Neuronal stem cell (in vitro differentiated cells): ENCODE measurements around the gene PEMT.

ENCODE experiments used
- DNase-seq: peaks from one replicate; pipeline ENCODE4 v3.0.0-alpha.2; 2013; ENCODE audit warnings: low spot score
- H2AFZ ChIP-seq: one replicate; pipeline ENCODE4 v1.6.1; 2013; ENCODE audit warnings: mild to moderate bottlenecking, low read length, inconsistent platforms
- H2AK5ac ChIP-seq: 2 replicates; pipeline ENCODE4 v1.6.1; 2013; ENCODE audit warnings: low read depth, mild to moderate bottlenecking, inconsistent platforms, low read length, moderate library complexity, mixed read lengths
- H2BK120ac ChIP-seq: 2 replicates; pipeline ENCODE4 v1.6.1; 2013; ENCODE audit warnings: low read depth, mild to moderate bottlenecking, inconsistent platforms, low read length, moderate library complexity, mixed read lengths
- H2BK12ac ChIP-seq: one replicate; pipeline ENCODE4 v1.6.1; 2013; ENCODE audit warnings: low read length, inconsistent platforms
- H2BK15ac ChIP-seq: 2 replicates; pipeline ENCODE4 v1.6.1; 2013; ENCODE audit warnings: mild to moderate bottlenecking, low read length, inconsistent platforms, mixed read lengths
- H2BK5ac ChIP-seq: one replicate; pipeline ENCODE4 v1.6.1; 2013; ENCODE audit warnings: inconsistent platforms, mild to moderate bottlenecking, low read length, moderate library complexity
- H3K14ac ChIP-seq: one replicate; pipeline ENCODE4 v1.6.1; 2013; ENCODE audit warnings: low read length, inconsistent platforms
- H3K18ac ChIP-seq: 2 replicates; pipeline ENCODE4 v1.6.1; 2013; ENCODE audit warnings: low read length, inconsistent platforms
- H3K23ac ChIP-seq: 2 replicates; pipeline ENCODE4 v1.6.1; 2013; ENCODE audit warnings: low read depth, mild to moderate bottlenecking, mixed read lengths, low read length, inconsistent platforms; ENCODE audit not compliant: poor library complexity
- H3K27ac ChIP-seq: replicated peaks from 3 replicates; pipeline ENCODE4 v1.5.1; 2013; ENCODE audit warnings: low read length, inconsistent platforms
- H3K27me3 ChIP-seq, 3 experiments: 2 replicates each; pipeline ENCODE4 v1.6.1; 2013; ENCODE audit warnings: low read length in 3 of 3, mild to moderate bottlenecking in 2 of 3, inconsistent platforms in 1 of 3, low read depth in 1 of 3, mixed read lengths in 1 of 3, moderate library complexity in 1 of 3; ENCODE audit not compliant: control insufficient read depth in 3 of 3, insufficient read depth in 3 of 3
- H3K36me3 ChIP-seq, 2 donors: replicated peaks in 1 of 2; 2 replicates each; pipeline ENCODE4 v1.6.1; 2013; ENCODE audit warnings: low read length in 2 of 2; ENCODE audit not compliant: control insufficient read depth in 2 of 2, insufficient read depth in 2 of 2
- H3K4ac ChIP-seq: 2 replicates; pipeline ENCODE4 v1.6.1; 2013; ENCODE audit warnings: inconsistent platforms, mild to moderate bottlenecking, low read length, moderate library complexity
- H3K4me1 ChIP-seq, 2 donors: 1 replicate in 1 of 2; 2 replicates in 1 of 2; pipeline ENCODE4 v1.6.1; 2013; ENCODE audit warnings: low read length in 2 of 2, low read depth in 1 of 2; ENCODE audit not compliant: control insufficient read depth in 2 of 2, insufficient read depth in 1 of 2
- H3K4me2 ChIP-seq: one replicate; pipeline ENCODE4 v1.6.1; 2013; ENCODE audit warnings: mild to moderate bottlenecking, low read length, inconsistent platforms; ENCODE audit not compliant: insufficient read depth, poor library complexity, severe bottlenecking
- H3K4me3 ChIP-seq, 2 donors: 2 replicates each; pipeline ENCODE4 v1.5.1; 2013; ENCODE audit warnings: low read length in 2 of 2, mild to moderate bottlenecking in 2 of 2, inconsistent platforms in 1 of 2, moderate library complexity in 1 of 2
- H3K79me1 ChIP-seq: one replicate; pipeline ENCODE4 v1.6.1; 2013; ENCODE audit warnings: low read depth, mild to moderate bottlenecking, inconsistent platforms, low read length, moderate library complexity
- H3K9ac ChIP-seq: one replicate; pipeline ENCODE4 v1.6.1; 2013; ENCODE audit warnings: mild to moderate bottlenecking, low read depth, low read length, inconsistent platforms; ENCODE audit not compliant: poor library complexity
- H3K9me3 ChIP-seq, 2 donors: replicated peaks in 1 of 2; 2 replicates each; pipeline versions ENCODE3 to v1.6.1; 2013; ENCODE audit warnings: low read length in 2 of 2, mild to moderate bottlenecking in 2 of 2, inconsistent platforms in 1 of 2, low read depth in 1 of 2, mixed read lengths in 1 of 2, moderate library complexity in 1 of 2; ENCODE audit not compliant: control insufficient read depth in 2 of 2, insufficient read depth in 1 of 2
- H4K8ac ChIP-seq: one replicate; pipeline ENCODE4 v1.6.1; 2013; ENCODE audit warnings: low read depth, mild to moderate bottlenecking, inconsistent platforms, low read length, moderate library complexity
- H4K91ac ChIP-seq: one replicate; pipeline ENCODE4 v1.6.1; 2013; ENCODE audit warnings: low read length, low read depth, mild to moderate bottlenecking, inconsistent platforms; ENCODE audit not compliant: poor library complexity
- WGBS, 2 donors: extraction: QIAGEN DNeasy Blood & Tissue Kit; methylation state at CpG; one replicate each; pipeline ENCODE4 v1.1.7; 2013; ENCODE audit warnings: missing lambda C conversion rate in 2 of 2, mixed read lengths in 1 of 2; ENCODE audit not compliant: insufficient read length in 2 of 2, insufficient replicate concordance in 1 of 2; ENCODE audit errors: extremely low coverage in 2 of 2; 5-methylcytosine and 5-hydroxymethylcytosine counted together

PEMT gene

DNA sequence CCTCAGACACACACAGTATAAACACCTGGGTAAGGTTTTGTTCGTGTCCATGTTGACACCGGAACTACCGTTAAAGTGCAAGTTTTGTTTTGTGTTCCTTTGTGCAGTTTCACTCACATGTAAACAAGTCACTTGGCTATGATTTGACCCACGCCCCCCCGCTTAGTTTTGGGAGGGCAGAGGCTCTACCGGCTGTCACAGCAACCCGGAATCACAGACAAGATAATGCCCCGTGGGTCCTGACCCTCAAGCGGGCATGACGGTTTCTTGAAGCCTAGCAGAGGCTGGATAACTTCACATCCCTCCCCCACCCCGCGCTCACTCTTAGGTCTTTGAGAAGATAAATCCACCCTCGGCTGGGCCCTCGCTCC is 97.0 kb downstream of the PEMT start:
- no peak overlapping the region for H4K8ac ChIP-seq
- no peak overlapping the region for H2BK120ac ChIP-seq
- H3K4me2 ChIP-seq: peak overlapping the region; percentile 83
- no peak overlapping the region for H2BK12ac ChIP-seq
- H3K18ac ChIP-seq: peak overlapping the region; percentile 46
- H3K4me3 ChIP-seq: peak overlapping the region in 1 of 2 donors; percentile 27
- no peak overlapping the region for H3K27ac ChIP-seq
- H3K36me3 ChIP-seq: peaks cover 15 to 33% of the 10 kb centered on the region in 2 donors
- H3K27me3 ChIP-seq: peaks cover 0 to 18% (median 7%) of the 10 kb centered on the region in 3 experiments
- H3K9me3 ChIP-seq: peaks cover 2 to 7% of the 10 kb centered on the region in 2 donors
- no peak overlapping the region for H3K14ac ChIP-seq
- no peak overlapping the region for H4K91ac ChIP-seq
- H2AK5ac ChIP-seq: no peak overlapping the region
- H2AFZ ChIP-seq: no peak overlapping the region
- H3K79me1 ChIP-seq: no peaks in the 10 kb centered on the region
- H3K4me1 ChIP-seq: peaks cover 2 to 26% of the 10 kb centered on the region in 2 donors
- H3K9ac ChIP-seq: peak overlapping the region; percentile 45
- H2BK15ac ChIP-seq: no peak overlapping the region
- no peak for DNase-seq
- WGBS, 2 donors: no CpG with 5 or more reads among the region's 14 CpGs
- H3K4ac ChIP-seq: no peak overlapping the region
- no peak overlapping the region for H3K23ac ChIP-seq
- H2BK5ac ChIP-seq: no peak overlapping the region

DNA sequence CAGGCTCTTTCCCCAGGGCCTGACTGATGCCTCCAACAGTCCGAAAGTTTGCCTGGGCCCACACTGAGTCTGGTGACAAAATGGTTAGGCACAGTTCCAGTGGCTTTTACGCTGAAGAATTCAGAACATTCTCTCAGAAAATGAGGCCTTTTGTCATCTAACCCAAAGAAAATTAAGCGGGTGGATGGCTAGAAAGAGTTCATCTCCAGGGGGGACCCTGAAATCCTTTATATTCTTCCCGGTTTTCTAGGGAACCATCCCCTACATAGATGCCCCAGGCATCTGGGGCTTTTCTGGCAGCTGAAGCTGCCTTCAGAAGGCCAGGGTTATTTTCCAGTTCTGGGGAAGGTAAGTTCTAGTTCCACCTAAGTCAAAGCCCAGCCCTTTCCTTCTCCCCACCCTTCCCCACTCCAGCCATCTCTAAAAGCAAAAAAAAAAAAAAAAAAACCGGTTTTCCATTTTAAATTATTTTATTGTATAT is 97.5 kb downstream of the PEMT start:
- Histone ChIP-seq H2AK5ac (no peak overlapping the region), H3K4me3 (no peak overlapping the region), H2BK5ac (no peak overlapping the region), H2AFZ (no peak overlapping the region), H3K27ac (no peak overlapping the region), H3K4me2 (no peak overlapping the region), H3K4me1 (peaks cover 2 to 26% of the 10 kb centered on the region in 2 donors), H3K36me3 (peaks cover 15 to 34% of the 10 kb centered on the region in 2 donors), H3K14ac (no peak overlapping the region), H3K23ac (no peak overlapping the region), H2BK12ac (no peak overlapping the region), H3K18ac (peak overlapping the region; percentile 24), H3K4ac (no peak overlapping the region), H3K9me3 (peaks cover 2 to 7% of the 10 kb centered on the region in 2 donors), H2BK15ac (no peak overlapping the region), H4K8ac (no peak overlapping the region), H3K27me3 (peaks cover 0 to 18% (median 7%) of the 10 kb centered on the region in 3 experiments), H3K9ac (peak overlapping the region; percentile 56), H4K91ac (no peak overlapping the region), H3K79me1 (no peaks in the 10 kb centered on the region), H2BK120ac (no peak overlapping the region)
- no peak for DNase-seq
- no CpG with 5 or more reads among the region's 5 CpGs for WGBS, 2 donors

DNA sequence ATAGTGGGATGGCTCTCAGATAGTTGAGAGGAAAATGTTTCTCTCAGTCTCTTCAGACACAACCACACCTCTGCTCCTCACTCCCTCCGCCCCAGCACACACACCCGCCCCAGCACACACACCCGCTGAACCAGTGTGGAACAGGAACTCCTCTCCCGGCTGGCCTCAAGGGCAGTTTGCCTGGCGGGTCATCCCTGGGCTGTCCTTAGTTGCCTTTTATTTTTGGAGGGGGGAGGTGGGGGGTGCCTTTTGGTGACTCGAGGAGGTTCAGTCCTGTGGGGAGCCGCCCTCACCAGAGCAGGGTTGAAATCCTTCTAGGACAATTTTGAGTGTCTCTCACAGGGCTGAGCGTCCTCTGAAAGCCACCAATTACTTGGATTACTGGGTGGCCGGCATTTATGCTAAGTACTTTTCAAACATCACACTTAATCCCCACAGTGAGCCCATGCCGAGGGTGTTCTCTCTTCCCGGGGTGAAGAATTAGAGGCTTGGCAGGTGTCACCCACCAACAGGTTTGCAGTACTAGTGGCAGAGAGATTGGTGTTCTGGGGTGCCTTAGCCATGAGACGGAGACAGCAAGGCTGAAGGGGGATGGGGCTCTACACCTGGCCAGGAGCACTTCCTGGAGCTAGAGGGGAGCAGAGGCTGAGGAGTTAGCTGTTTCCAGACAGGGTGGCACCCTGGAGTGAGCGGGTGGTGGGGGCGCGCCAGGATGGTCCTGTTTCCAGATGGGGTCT is 98.1 kb downstream of the PEMT start:
- Histone ChIP-seq H3K79me1 (no peaks in the 10 kb centered on the region), H3K4me3 (no peak overlapping the region), H3K9ac (peak overlapping the region; percentile 56), H2BK5ac (no peak overlapping the region), H3K4ac (no peak overlapping the region), H3K36me3 (peaks cover 17 to 38% of the 10 kb centered on the region in 2 donors), H3K18ac (peak overlapping the region; percentile 24), H2BK120ac (no peak overlapping the region), H2AFZ (no peak overlapping the region), H2BK12ac (no peak overlapping the region), H3K27me3 (peaks cover 0 to 18% (median 7%) of the 10 kb centered on the region in 3 experiments), H3K27ac (no peak overlapping the region), H3K4me2 (no peak overlapping the region), H2BK15ac (no peak overlapping the region), H4K8ac (no peak overlapping the region), H4K91ac (no peak overlapping the region), H3K4me1 (peaks cover 2 to 26% of the 10 kb centered on the region in 2 donors), H3K14ac (no peak overlapping the region), H3K9me3 (peaks cover 2 to 7% of the 10 kb centered on the region in 2 donors), H3K23ac (no peak overlapping the region), H2AK5ac (no peak overlapping the region)
- no peak for DNase-seq
- WGBS, 2 donors: no CpG with 5 or more reads among the region's 15 CpGs

DNA sequence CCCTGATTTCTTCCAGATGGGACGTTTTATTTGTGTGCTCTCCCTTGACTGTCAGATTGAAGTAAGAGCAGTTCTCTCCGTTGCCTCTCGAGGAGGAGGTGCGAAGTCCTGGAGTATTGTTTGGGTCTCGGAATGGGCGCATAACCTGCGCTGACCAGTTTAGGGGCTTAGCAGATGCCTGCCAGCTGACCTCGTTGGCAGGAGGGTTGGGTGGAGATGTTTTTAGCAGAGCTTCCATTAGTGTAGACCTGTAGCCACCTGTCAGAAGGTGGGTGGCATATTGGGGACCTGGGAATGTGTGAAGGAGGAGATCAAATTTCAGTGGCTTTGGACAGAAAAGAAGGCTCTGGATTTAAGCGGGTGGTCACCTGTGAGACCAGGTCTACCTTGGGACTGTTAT is 98.9 kb downstream of the PEMT start:
- H3K14ac ChIP-seq: no peak overlapping the region
- no peak overlapping the region for H3K4ac ChIP-seq
- DNase-seq: no peak
- H2AFZ ChIP-seq: no peak overlapping the region
- no CpG with 5 or more reads among the region's 9 CpGs for WGBS, 2 donors
- peaks cover 0 to 7% of the 10 kb centered on the region in 2 donors for H3K9me3 ChIP-seq
- no peaks in the 10 kb centered on the region for H3K79me1 ChIP-seq
- no peak overlapping the region for H2AK5ac ChIP-seq
- H2BK5ac ChIP-seq: no peak overlapping the region
- no peak overlapping the region for H2BK12ac ChIP-seq
- H3K36me3 ChIP-seq: peaks cover 20 to 46% of the 10 kb centered on the region in 2 donors
- no peak overlapping the region for H3K18ac ChIP-seq
- H4K8ac ChIP-seq: no peak overlapping the region
- no peak overlapping the region for H4K91ac ChIP-seq
- H2BK120ac ChIP-seq: no peak overlapping the region
- H2BK15ac ChIP-seq: no peak overlapping the region
- H3K9ac ChIP-seq: no peak overlapping the region
- no peak overlapping the region for H3K27ac ChIP-seq
- H3K23ac ChIP-seq: no peak overlapping the region
- peaks cover 0 to 17% (median 7%) of the 10 kb centered on the region in 3 experiments for H3K27me3 ChIP-seq
- H3K4me2 ChIP-seq: no peak overlapping the region
- peaks cover 2 to 26% of the 10 kb centered on the region in 2 donors for H3K4me1 ChIP-seq
- no peak overlapping the region for H3K4me3 ChIP-seq
